Hepatocyte (in vitro differentiated cells): Measurements from ENCODE around the gene SUGCT.

Experiments used
- EZH2 ChIP-seq: fragments of 200-600 bp; sonication (generic); IDR thresholded peaks from 2 replicates; pipeline ENCODE4 v1.6.1; 2016; ENCODE audit warnings: antibody characterized with exemption, mild to moderate bottlenecking, borderline replicate concordance
- TF ChIP-seq, protein P1 (sequence below): fragments of 200-600 bp; sonication (generic); IDR thresholded peaks from 2 replicates; pipeline ENCODE4 v1.5.1; 2016; ENCODE audit warnings: antibody characterized with exemption, mild to moderate bottlenecking; ENCODE audit not compliant: poor library complexity

DNA sequence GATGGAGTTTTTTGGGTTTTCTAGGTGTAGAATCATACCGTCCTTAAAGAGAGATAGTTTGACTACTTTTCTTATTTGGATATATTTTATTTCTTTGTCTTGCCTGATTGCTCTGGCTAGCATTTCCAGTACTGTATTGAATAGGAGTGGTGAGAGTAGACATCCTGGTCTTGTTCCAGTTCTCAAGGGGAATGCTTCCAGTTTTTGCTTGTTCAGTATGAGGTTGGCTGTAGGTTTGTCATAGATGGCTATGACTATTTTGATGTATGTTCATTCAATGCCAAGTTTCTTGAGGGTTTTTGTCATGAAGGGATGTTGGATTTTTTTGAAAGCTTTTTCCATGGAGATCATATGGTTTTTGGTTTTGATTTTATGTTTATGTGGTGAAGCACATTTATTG is 676.9 kb downstream of the SUGCT start:
- TF ChIP-seq, protein P1, sequence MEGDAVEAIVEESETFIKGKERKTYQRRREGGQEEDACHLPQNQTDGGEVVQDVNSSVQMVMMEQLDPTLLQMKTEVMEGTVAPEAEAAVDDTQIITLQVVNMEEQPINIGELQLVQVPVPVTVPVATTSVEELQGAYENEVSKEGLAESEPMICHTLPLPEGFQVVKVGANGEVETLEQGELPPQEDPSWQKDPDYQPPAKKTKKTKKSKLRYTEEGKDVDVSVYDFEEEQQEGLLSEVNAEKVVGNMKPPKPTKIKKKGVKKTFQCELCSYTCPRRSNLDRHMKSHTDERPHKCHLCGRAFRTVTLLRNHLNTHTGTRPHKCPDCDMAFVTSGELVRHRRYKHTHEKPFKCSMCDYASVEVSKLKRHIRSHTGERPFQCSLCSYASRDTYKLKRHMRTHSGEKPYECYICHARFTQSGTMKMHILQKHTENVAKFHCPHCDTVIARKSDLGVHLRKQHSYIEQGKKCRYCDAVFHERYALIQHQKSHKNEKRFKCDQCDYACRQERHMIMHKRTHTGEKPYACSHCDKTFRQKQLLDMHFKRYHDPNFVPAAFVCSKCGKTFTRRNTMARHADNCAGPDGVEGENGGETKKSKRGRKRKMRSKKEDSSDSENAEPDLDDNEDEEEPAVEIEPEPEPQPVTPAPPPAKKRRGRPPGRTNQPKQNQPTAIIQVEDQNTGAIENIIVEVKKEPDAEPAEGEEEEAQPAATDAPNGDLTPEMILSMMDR = no peak
- no peak for TF ChIP-seq EZH2
